GOT3 (cell line): Measurements from ENCODE around the gene PAPPA2.

ENCODE experiments used
- DNase-seq: peaks from one replicate; lab custom pipeline; 2025; ENCODE audit warnings: mixed read lengths; lab: John Stamatoyannopoulos, UW

Gene PAPPA2

DNA sequence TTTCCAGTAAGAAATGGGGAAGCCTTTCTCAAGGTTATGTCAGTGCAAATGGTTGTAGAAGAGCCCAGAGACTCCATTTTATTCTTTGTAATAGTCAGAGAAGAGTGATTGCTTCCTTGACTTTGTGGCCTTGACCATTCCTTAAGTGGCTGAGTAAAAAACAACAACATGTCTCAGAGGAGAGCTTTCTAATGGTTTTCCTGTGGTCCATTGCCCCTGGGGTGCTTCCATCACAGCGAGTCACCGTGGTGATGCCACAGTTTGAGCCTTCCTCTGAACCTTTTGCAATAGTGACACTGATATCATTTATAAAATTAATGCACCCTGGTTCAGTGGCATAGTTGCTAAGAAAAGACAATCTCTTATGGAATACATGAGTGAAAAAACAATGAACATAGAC is 38.6 kb downstream of the PAPPA2 start:
- DNase-seq = no peak

DNA sequence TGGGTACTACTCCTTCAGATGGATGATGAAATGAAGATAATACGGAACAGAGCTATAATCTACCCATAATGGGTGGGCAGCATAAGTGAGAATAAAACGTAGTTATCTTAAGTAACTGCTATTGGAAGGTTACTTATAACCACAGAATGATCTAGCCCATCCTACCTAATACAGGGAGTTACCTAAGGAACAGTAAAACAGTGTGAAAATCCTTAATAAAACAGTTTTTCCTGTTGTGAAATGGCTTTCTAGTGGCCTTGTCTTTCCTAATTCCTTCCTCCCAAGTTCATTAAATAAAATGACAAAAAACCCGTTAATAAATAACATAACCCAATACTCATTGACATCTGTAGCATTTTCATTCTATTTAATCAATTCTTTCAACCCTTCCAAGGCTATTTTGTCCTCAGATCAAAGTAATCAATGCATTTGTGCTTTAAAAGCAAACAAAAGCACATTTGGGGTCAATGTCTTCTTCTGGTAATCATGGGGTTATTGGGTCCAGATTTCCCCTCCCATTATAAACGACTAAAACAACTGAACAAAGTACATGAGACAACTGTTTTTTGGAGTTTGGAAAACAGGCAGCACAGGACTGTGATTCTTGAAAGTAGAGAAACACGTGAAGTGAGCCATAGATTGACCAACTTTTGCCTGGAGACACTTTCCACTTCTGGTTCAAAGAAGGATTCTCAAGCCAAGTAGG is 42.0 kb downstream of the PAPPA2 start:
- DNase-seq = no peak

- DNase-seq = no peak
These were observed 50.0 kb downstream of the PAPPA2 start for GRCh38 chr1:176512966-176513365.

DNA sequence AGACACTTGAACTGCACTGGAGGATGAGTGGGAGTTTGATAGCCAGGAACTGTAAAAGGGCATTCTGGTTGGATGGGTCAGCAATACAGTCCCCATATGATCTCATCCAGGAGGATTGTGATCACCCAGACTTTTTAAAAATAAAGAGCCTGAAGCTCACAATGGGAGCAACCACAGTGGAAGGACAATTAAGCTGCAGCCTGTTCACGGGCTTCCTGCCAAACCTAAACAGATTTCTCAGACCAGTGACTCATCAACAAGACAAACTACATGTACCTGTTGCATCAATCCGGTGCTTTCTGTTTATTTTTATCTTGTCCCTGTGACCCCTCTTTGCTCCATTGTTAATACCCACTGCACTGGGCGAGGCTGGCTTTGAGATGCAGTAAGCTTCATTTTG is 52.3 kb downstream of the PAPPA2 start:
- DNase-seq = peak; percentile 46

DNA sequence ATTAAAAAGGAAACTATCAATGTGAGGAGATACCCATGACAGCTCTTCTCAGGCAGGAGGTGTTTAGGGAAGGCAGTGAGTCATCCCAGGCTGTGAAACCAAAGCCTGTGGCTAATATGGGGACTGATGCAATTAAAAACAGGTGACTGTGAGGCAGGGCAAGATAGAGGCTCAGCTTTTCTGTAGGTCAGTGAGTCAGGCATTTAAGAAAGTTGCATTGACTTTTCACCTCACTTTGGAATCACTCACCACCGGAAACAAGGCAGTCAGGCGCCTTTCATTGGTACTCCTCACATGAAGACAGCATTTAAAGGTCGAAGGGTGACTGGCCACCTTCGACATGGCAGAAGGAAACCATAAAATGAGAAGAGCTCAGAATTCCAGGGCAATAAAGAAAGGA is 54.5 kb downstream of the PAPPA2 start:
- DNase-seq = no peak

GRCh38 chr1:176521211-176521610 is 58.2 kb downstream of the PAPPA2 start:
- DNase-seq = no peak

- no peak for DNase-seq
These were observed 59.4 kb downstream of the PAPPA2 start for GRCh38 chr1:176522310-176522845.

GRCh38 chr1:176529395-176530090 is 66.6 kb downstream of the PAPPA2 start:
- no peak for DNase-seq

DNA sequence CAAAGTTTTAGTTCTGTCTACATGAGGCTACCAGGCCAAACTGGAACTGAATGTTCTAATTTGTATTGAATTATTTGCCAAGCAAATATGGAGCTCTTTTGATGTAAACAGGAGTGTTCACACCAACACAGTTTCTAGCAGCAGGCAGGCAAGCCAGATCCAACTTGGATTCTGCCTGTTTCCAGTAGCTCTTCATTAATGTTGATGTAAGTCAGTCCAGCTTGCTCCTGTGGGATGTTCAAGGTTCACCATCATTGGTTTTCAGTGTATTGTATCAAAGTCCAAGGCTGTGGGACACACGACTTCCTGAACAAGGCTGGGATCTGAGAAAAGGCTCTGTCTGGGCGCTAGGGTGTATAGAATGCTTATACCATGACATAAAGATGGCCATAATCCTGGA is 68.1 kb downstream of the PAPPA2 start:
- DNase-seq = no peak

DNA sequence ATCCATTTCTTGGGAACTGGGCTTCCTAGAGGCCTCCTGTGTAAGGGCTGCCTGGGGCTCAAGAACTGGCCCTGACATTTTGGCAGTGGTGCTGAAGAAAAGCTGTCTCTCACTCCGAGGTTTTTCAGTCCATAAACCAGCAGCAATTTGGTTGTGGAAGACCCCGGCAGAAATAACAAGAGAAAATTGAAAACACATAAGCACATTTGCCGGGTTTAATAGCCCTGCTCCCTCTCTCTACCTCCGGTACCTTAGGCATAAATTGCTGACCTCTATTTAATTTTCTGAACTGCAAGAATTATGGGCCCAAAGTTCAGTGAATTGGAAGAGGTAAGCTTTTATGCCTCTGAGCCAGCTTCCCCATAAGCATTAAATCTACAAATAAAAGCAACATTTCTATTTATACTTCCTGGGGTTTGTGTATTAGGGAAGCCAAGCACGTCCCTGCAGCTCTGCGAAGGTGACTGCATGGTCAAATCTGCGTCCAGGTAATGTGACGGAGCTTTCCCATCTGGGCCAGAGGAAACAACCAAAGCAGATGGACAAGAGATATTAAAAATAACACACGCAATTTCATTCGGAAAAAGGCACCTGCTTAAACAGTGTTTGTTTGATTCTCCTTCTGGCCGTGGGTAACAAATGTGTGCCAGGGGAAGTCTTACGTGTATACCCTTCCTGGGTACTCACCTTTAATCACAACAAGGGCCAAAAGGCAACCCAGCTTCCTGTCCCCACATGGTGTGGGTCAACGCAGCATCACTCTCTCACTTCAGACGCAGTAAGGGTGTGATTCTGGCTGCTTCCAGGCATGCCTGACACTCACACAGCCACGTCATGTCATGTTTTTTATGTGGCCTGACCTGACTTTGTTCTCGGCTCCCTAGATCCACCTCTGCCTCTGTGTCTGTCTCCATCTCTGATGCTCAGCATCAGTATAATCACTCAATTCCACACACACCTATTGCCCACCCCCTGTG is 69.2 kb downstream of the PAPPA2 start:
- DNase-seq = no peak

- DNase-seq = no peak
These were observed 70.0 kb downstream of the PAPPA2 start for GRCh38 chr1:176533020-176533419.

DNA sequence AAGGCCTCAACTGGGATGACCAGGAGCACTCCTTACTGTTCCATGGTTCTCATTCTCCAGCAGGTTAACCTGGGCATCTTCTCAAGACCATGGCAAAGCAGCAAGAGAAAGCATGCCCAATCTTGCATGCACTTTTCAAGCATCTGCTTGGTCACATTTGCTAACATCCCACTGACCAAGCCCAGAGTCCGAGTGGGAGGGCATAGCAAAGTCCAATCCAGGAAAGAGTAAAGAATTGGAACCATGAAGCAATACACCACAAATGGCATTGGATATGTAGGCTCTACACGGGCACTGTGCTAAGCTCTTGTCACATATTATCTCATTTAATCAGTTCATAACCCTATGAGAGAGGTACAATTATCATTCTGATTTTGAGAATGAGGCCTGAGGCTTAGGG is 73.6 kb downstream of the PAPPA2 start:
- no peak for DNase-seq

DNA sequence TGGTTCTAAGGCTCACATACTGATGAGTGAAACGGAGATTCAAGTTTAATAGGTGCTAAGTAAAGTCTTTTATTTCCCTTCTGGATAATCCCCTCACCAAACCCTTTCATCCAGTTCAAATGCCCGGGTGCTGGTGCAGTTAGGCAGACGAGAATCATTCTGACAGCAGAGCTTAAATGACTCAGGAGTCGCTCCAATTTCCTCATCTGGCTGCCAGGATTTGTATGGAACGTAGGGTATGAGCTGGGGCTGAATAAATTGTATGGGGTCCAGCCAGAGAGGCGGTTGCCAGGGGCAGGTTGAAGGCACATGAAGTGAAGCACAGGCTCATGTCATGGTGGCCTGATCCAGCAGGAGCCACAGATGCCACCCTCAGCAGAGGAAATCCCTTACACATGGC is 76.0 kb downstream of the PAPPA2 start:
- no peak for DNase-seq

DNA sequence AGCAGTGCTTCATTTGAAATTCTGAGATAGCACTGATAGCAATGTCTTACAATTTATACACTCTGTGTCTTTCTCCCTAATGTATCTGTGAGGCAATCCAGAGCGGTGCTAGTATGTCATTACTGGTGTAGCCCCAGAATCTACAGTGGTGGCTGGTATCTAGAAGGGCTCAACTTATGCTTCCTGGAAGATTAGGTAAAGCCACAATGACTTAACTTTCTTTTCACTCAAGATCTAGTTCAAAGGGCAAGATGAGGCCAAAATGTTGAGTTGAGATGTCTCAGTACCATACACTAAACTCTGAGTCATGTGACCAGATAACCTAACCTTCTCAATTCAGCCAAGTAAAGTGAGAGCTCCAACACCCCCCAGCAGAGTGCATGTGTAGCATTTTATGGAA is 77.5 kb downstream of the PAPPA2 start:
- no peak for DNase-seq

- no peak for DNase-seq
These were observed 78.7 kb downstream of the PAPPA2 start for GRCh38 chr1:176541663-176542062.

DNA sequence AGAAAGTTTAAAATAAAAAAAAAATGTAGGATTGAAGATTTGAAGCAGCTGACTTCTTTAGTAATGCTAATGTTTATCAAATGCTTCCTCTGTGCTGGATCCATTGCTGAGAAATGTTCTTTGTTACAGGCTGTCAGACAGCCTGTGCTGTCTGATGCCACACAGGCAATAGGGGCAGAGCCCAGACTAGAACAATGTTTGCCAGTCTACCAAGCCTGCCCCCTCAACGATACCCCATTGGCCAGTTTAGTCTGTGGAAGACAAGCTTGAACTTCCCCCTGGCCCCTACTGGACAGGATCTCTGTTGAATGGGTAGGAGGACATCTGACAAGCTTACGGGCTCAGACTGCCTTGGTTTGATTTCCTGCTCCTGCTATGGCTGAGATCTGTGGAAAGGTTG is 79.4 kb downstream of the PAPPA2 start:
- no peak for DNase-seq

- DNase-seq = no peak
These were observed 80.6 kb downstream of the PAPPA2 start for GRCh38 chr1:176543360-176544129.

DNA sequence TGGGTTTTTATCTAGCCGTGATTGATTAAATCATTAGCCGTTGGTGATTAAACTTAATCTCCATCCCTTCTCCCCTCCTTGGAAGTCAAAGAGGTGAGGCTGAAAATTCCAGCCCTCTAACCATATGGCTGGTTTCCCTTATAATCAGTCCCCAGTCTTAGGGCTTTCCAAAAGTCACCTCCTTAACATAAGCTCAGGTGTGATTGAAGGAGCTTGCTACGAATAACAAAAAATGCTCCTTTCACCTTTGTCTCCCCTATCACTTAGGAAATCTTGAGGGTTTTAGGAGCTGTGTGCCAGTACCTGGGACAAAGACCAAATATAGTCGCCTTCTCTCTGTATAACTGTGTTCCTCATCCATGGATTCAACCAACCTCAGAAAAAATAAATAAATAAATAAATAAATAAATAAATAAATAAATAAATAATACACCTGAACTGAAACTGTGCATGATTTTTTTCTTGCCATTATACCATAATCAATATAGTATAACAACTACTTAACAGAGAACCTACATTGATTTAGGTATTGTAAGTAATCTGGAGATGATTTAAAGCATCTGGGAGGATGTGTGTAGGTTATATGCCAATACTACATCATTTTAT is 82.2 kb downstream of the PAPPA2 start:
- DNase-seq = no peak

DNA sequence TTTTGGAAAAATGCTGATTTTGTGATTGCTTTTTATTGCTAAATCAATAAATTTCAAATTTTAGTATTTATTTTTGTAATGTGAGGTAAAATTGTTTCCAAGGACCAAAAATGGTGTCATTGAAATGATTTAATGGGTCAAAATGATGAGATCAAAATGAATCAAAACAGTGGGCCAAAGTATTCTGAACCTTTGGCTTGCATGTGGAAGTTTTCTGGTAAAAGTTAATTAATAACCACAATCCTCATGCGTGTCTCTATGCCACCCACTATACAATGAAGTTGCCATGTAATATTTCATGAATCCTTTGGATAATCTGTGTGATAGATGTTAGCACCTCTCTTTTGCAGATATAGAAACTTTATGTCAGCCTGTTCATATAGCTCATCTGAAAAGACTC is 83.8 kb downstream of the PAPPA2 start:
- DNase-seq = no peak

- no peak for DNase-seq
These were observed 88.2 kb downstream of the PAPPA2 start for GRCh38 chr1:176551146-176551545.
